PFSK-1 (cell line): ENCODE data around the gene SH3YL1.

Experiments used
- POLR2AphosphoS5 ChIP-seq: IDR thresholded peaks from 2 replicates; pipeline ENCODE4 v1.6.1; 2012; ENCODE audit warnings: low read depth, mild to moderate bottlenecking, control low read depth, low read length, moderate library complexity
- SIN3A ChIP-seq: IDR thresholded peaks from 2 replicates; pipeline ENCODE4 v1.6.1; 2012; ENCODE audit warnings: mild to moderate bottlenecking, low read length, moderate library complexity, borderline replicate concordance; ENCODE audit not compliant: insufficient read depth
- TAF1 ChIP-seq: IDR thresholded peaks from 2 replicates; pipeline ENCODE4 v1.6.1; 2012; ENCODE audit warnings: low read length, control low read depth, borderline replicate concordance; ENCODE audit not compliant: insufficient read depth
- TF ChIP-seq, protein P1 (sequence below), 2 experiments: IDR thresholded peaks; 2 replicates each; pipeline versions ENCODE4 v1.6.1 to v1.8.0; 2011 to 2012; ENCODE audit warnings: low read depth in 2 of 2, low read length in 2 of 2, control low read depth in 1 of 2, inconsistent platforms in 1 of 2, mild to moderate bottlenecking in 1 of 2, moderate library complexity in 1 of 2; ENCODE audit not compliant: insufficient read depth in 1 of 2

DNA sequence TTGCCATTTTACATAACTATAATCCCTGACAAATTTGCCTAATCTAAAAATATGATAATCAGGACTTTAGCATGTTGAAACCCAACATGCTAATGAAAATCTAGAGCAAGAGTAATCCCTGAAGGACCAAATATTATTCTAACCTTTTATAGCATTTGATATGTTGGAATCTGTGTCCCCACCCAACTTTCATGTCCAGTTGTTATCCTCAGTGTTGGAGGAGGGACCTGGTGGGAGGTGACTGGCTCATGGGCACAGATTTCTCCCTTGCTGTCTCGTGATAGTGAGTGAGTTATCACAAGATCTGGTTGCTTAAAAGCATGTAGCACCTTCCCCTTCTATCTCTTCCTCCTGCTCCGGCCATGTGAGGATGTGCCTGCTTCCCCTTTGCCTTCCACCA, 59.8 kb downstream of the SH3YL1 start:
- TF ChIP-seq SIN3A (no peak), POLR2AphosphoS5 (no peak), TAF1 (no peak)
- TF ChIP-seq, protein P1, sequence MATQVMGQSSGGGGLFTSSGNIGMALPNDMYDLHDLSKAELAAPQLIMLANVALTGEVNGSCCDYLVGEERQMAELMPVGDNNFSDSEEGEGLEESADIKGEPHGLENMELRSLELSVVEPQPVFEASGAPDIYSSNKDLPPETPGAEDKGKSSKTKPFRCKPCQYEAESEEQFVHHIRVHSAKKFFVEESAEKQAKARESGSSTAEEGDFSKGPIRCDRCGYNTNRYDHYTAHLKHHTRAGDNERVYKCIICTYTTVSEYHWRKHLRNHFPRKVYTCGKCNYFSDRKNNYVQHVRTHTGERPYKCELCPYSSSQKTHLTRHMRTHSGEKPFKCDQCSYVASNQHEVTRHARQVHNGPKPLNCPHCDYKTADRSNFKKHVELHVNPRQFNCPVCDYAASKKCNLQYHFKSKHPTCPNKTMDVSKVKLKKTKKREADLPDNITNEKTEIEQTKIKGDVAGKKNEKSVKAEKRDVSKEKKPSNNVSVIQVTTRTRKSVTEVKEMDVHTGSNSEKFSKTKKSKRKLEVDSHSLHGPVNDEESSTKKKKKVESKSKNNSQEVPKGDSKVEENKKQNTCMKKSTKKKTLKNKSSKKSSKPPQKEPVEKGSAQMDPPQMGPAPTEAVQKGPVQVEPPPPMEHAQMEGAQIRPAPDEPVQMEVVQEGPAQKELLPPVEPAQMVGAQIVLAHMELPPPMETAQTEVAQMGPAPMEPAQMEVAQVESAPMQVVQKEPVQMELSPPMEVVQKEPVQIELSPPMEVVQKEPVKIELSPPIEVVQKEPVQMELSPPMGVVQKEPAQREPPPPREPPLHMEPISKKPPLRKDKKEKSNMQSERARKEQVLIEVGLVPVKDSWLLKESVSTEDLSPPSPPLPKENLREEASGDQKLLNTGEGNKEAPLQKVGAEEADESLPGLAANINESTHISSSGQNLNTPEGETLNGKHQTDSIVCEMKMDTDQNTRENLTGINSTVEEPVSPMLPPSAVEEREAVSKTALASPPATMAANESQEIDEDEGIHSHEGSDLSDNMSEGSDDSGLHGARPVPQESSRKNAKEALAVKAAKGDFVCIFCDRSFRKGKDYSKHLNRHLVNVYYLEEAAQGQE (IDR thresholded peaks at IDR 0.05; ENCODE audit: insufficient read depth in 1 of 2, low read depth in 2 of 2, low read length in 2 of 2): no peak
